ENCODE results near the gene SYNJ2. TPM values are rescaled to one million over a fixed set of nuclear protein-coding genes. Genes with fewer than 3 reads are reported as not detected.

Gene SYNJ2
- total and polyA plus RNA-seq, 2 experiments from 2014 or later = 2.8 to 5.6 TPM

DNA sequence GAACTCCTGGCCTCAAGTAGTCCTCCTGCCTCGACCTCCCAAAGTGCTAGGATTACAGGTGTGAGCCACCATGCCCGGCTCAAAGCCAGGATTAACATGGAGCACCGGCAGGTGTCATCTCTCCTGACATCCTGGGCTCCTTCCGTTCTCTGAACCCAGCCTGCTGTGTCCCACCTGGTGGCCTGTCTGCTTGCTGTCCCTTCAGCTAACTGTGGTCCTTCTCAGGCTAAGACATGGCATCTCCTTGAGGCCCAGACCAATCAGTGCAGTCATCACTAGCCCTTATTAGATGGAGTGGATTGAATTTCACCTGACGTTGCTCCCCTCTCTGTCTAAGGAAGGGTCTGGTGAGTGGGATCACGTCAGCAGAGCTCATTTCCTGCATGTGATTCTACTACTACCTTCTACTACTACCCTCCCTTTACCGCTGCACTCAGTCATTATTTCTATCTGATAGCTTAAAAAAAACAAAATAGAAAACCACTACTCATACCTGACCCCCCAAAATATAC is 28.0 kb upstream of the SYNJ2 start:
- H3F3A ChIP-seq (replicated peaks; ENCODE audit: low read depth) = no peaks in the 10 kb centered on the region
- no peak overlapping the region for H3K4me3 ChIP-seq
- H4K20me1 ChIP-seq (replicated peaks; ENCODE audit: insufficient read depth) = no peaks in the 10 kb centered on the region
- H3K27ac ChIP-seq (ENCODE audit: low read depth) = no peak overlapping the region
- Mint-ChIP-seq H3K27me3 (ENCODE audit: insufficient read depth, low read depth, poor library complexity) (peaks cover 4% of the 10 kb centered on the region), H3K36me3 (ENCODE audit: low read depth) (peaks cover 9% of the 10 kb centered on the region), H3K4me1 (peaks cover 9% of the 10 kb centered on the region), H3K27ac (no peak overlapping the region), H3K9me3 (peaks cover 25% of the 10 kb centered on the region), H3K4me3 (no peak overlapping the region)
- H3K36me3 ChIP-seq (ENCODE audit: insufficient read depth) = no peaks in the 10 kb centered on the region; the same call in 1 of the 2 replicates
- no peak overlapping the region for H3K4me2 ChIP-seq
- no peaks in the 10 kb centered on the region for H3K79me2 ChIP-seq (replicated peaks; ENCODE audit: insufficient read depth)
- H2AFZ ChIP-seq = no peak overlapping the region
- DNase-seq (ENCODE audit: low spot score) = no peak
- H3K9me2 ChIP-seq (ENCODE audit: insufficient read depth) = no peaks in the 10 kb centered on the region
- H3K4me1 ChIP-seq (ENCODE audit: insufficient read depth) = 0 out of 2 replicates have a peak, but pooled peaks cover 10% of the 10 kb centered on the region
- TF ChIP-seq POLR2AphosphoS5 (IDR thresholded peaks at IDR 0.05; ENCODE audit: low read depth) = no peak
- TF ChIP-seq ZNF331 (CRISPR knock-in tag; IDR thresholded peaks at IDR 0.05; ENCODE audit: low read depth) = no peak
- TF ChIP-seq ZNF114 (CRISPR knock-in tag; IDR thresholded peaks at IDR 0.05) = no peak
- TF ChIP-seq ETS1 (IDR thresholded peaks at IDR 0.05) = no peak
- TF ChIP-seq, protein P1, sequence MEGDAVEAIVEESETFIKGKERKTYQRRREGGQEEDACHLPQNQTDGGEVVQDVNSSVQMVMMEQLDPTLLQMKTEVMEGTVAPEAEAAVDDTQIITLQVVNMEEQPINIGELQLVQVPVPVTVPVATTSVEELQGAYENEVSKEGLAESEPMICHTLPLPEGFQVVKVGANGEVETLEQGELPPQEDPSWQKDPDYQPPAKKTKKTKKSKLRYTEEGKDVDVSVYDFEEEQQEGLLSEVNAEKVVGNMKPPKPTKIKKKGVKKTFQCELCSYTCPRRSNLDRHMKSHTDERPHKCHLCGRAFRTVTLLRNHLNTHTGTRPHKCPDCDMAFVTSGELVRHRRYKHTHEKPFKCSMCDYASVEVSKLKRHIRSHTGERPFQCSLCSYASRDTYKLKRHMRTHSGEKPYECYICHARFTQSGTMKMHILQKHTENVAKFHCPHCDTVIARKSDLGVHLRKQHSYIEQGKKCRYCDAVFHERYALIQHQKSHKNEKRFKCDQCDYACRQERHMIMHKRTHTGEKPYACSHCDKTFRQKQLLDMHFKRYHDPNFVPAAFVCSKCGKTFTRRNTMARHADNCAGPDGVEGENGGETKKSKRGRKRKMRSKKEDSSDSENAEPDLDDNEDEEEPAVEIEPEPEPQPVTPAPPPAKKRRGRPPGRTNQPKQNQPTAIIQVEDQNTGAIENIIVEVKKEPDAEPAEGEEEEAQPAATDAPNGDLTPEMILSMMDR (conservative IDR thresholded peaks at IDR 0.05; ENCODE audit: low read depth in 2 of 2) = no peak
- TF ChIP-seq CREB1 (CRISPR knock-in tag; IDR thresholded peaks at IDR 0.05; ENCODE audit: low read depth) = no peak
- no peak for TF ChIP-seq JUNB (IDR thresholded peaks at IDR 0.05; ENCODE audit: unreplicated experiment)
- TF ChIP-seq EZH2 (IDR thresholded peaks at IDR 0.05; ENCODE audit: low read depth, unreplicated experiment) = no peak
- TF ChIP-seq STAT1 (IDR thresholded peaks at IDR 0.05; ENCODE audit: unreplicated experiment) = no peak
- TF ChIP-seq REST (IDR thresholded peaks at IDR 0.05; ENCODE audit: unreplicated experiment) = no peak
- TF ChIP-seq ZNF462 (CRISPR knock-in tag; IDR thresholded peaks at IDR 0.05) = no peak
- no peak for TF ChIP-seq EZH2phosphoT487 (IDR thresholded peaks at IDR 0.05; ENCODE audit: unreplicated experiment)
- no peak for TF ChIP-seq NANOG (IDR thresholded peaks at IDR 0.05; ENCODE audit: borderline replicate concordance)
- no peaks in the 10 kb centered on the region for H3K27me3 ChIP-seq (ENCODE audit: insufficient read depth)
- no peak for ATAC-seq

Data from GM23338 (cell line).